CD4-positive, alpha-beta T cell (primary cell): Measurements from ENCODE around the gene CDC42SE2. TPM values are rescaled to one million over a fixed set of nuclear protein-coding genes. Genes with fewer than 3 reads are reported as not detected.

Experiments used
- ATAC-seq: fragments of 200-7000 bp; cut with Tn5 transposase; one replicate; pipeline ENCODE4 v1.10.0; 2022; ENCODE audit warnings: mild to moderate bottlenecking; ENCODE audit not compliant: poor library complexity
- CTCF ChIA-PET: fragments of 350-600 bp; sonication (Branson Sonifier 250); formaldehyde crosslinking; loops from one replicate; lab custom pipeline; 2021; ENCODE audit warnings: antibody characterized with exemption, inconsistent platforms; lab: Charles Lee
- POLR2A ChIA-PET: fragments of 350-600 bp; sonication (Branson Sonifier 250); formaldehyde crosslinking; loops from one replicate; lab custom pipeline; 2021; ENCODE audit warnings: antibody characterized with exemption, inconsistent platforms; lab: Charles Lee
- DNase-seq, 14 experiments: peaks; one replicate each; pipeline ENCODE4 v3.0.0-alpha.2; 2013 to 2020; ENCODE audit warnings: mixed read lengths in 2 of 14
- H3K27ac ChIP-seq, 2 donors: one replicate each; pipeline versions ENCODE4 v1.5.1 to v1.7.0; 2013; ENCODE audit warnings: low read length in 2 of 2, low read depth in 1 of 2, mild to moderate bottlenecking in 1 of 2
- H3K27me3 ChIP-seq, 2 experiments: 1 replicate in 1 of 2; 2 replicates in 1 of 2; pipeline versions ENCODE4 v1.6.1 to v1.7.0; 2013; ENCODE audit warnings: low read length in 2 of 2, control low read depth in 1 of 2, mild to moderate bottlenecking in 1 of 2, moderate library complexity in 1 of 2; ENCODE audit not compliant: insufficient read depth in 2 of 2, control insufficient read depth in 1 of 2
- H3K36me3 ChIP-seq: one replicate; pipeline ENCODE4 v1.6.1; 2013; ENCODE audit warnings: low read length, control low read depth; ENCODE audit not compliant: insufficient read depth
- H3K4me1 ChIP-seq: one replicate; pipeline ENCODE4 v1.6.1; 2013; ENCODE audit warnings: low read length, control low read depth; ENCODE audit not compliant: insufficient read depth
- H3K4me3 ChIP-seq: one replicate; pipeline ENCODE4 v1.5.1; 2013; ENCODE audit warnings: mild to moderate bottlenecking, low read length, moderate library complexity
- H3K9me3 ChIP-seq, 2 experiments: 1 replicate in 1 of 2; 2 replicates in 1 of 2; pipeline versions ENCODE4 v1.6.1 to v1.7.0; 2013; ENCODE audit warnings: low read length in 2 of 2, mild to moderate bottlenecking in 2 of 2, control low read depth in 1 of 2, moderate library complexity in 1 of 2; ENCODE audit not compliant: control insufficient read depth in 1 of 2, insufficient read depth in 1 of 2
- H3K27ac Mint-ChIP-seq: one replicate; pipeline ENCODE4 v1.8.0; 2020; ENCODE audit warnings: mixed read lengths
- H3K27me3 Mint-ChIP-seq: one replicate; pipeline ENCODE4 v1.8.0; 2021; ENCODE audit warnings: mixed read lengths
- H3K36me3 Mint-ChIP-seq: one replicate; pipeline ENCODE4 v1.8.0; 2021; ENCODE audit warnings: low read depth, mixed read lengths
- H3K4me1 Mint-ChIP-seq: one replicate; pipeline ENCODE4 v1.8.0; 2021; ENCODE audit warnings: low read depth, mixed read lengths
- H3K4me3 Mint-ChIP-seq: one replicate; pipeline ENCODE4 v1.8.0; 2020; ENCODE audit warnings: mild to moderate bottlenecking, mixed read lengths
- H3K9me3 Mint-ChIP-seq: one replicate; pipeline ENCODE4 v1.8.0; 2020; ENCODE audit warnings: mixed read lengths
- CTCF ChIP-seq: fragments of 200-600 bp; IDR thresholded peaks from one replicate; pipeline ENCODE4 v1.8.0; 2022; ENCODE audit warnings: antibody characterized with exemption, mild to moderate bottlenecking
- intact Hi-C, 2 experiments: fragments of 100-400 bp; cut with DNase I in 1 of 2; cut with micrococcal nuclease in 1 of 2; formaldehyde crosslinking; loops; one replicate each; pipeline versions ENCODE4 v1.15.1 to v1.9.0; 2023 to 2025; cut with DNase I, micrococcal nuclease
- total RNA-seq, 174 experiments: library from RNA in 2 of 174; stranded (reverse) in 2 of 174; gene quantifications; one replicate each; pipeline ENCODE4 v1.2.3 and lab custom pipeline; 2021 to 2026

CDC42SE2 gene
- total RNA-seq, 2 experiments from 2014 or later: 218 to 230 TPM

GRCh38 chr5:131272307-131272706, 8.5 kb downstream of the CDC42SE2 start:
- H3K27ac Mint-ChIP-seq: peak overlapping the region; percentile 85
- ChIA-PET CTCF (interaction anchor here (0.8 to 1.7 kb wide), 3 partner anchors 9 to 91 kb away, joined by 3 to 4 read pairs (median 4); no protein-coding TSS in a partner anchor), POLR2A (interaction anchor here (0.6 to 16.0 kb wide), 22 partner anchors 5 to 144 kb away, joined by 3 to 395 read pairs (median 4); partner anchors contain the start of genes CDC42SE2 and HINT1)
- Histone ChIP-seq H3K27ac (peak overlapping the region; percentile 75 to 87), H3K9me3 (no peaks in the 10 kb centered on the region), H3K27me3 (no peaks in the 10 kb centered on the region), H3K36me3 (peaks cover 12% of the 10 kb centered on the region), H3K4me1 (peaks cover 70% of the 10 kb centered on the region), H3K4me3 (peak overlapping the region; percentile 46)
- TF ChIP-seq CTCF: no peak
- no peaks in the 10 kb centered on the region for H3K27me3 Mint-ChIP-seq
- intact Hi-C loops: loop anchor here in 1 of 2 experiments (1.0 to 2.0 kb wide), 2 partner anchors 9 to 16 kb away; no protein-coding TSS in a partner anchor
- ATAC-seq (peak; percentile 32), DNase-seq (peak in 3 of 14 experiments; percentile 38 to 70 (median 49))
- peak overlapping the region; percentile 81 for H3K4me3 Mint-ChIP-seq
- H3K9me3 Mint-ChIP-seq: no peaks in the 10 kb centered on the region
- H3K36me3 Mint-ChIP-seq: peaks cover 40% of the 10 kb centered on the region
- H3K4me1 Mint-ChIP-seq: peaks cover 62% of the 10 kb centered on the region

- peaks cover 74% of the 10 kb centered on the region for H3K4me1 ChIP-seq
- peaks cover 12% of the 10 kb centered on the region for H3K36me3 ChIP-seq
- H3K9me3 Mint-ChIP-seq: no peaks in the 10 kb centered on the region
- peak overlapping the region; percentile 81 for H3K4me3 Mint-ChIP-seq
- peak overlapping the region; percentile 46 for H3K4me3 ChIP-seq
- DNase-seq (peak in 3 of 14 experiments; percentile 78 to 87 (median 84)), ATAC-seq (peak; percentile 65)
- POLR2A ChIA-PET: interaction anchor here (0.6 to 16.0 kb wide), 23 partner anchors 5 to 144 kb away, joined by 3 to 395 read pairs (median 4); partner anchors contain the start of genes CDC42SE2 and HINT1
- H3K27ac Mint-ChIP-seq: peak overlapping the region; percentile 85
- peaks cover 63% of the 10 kb centered on the region for H3K4me1 Mint-ChIP-seq
- no peaks in the 10 kb centered on the region for H3K27me3 Mint-ChIP-seq
- H3K9me3 ChIP-seq: no peaks in the 10 kb centered on the region
- no peak for TF ChIP-seq CTCF
- CTCF ChIA-PET: interaction anchor here (0.8 to 1.7 kb wide), 3 partner anchors 9 to 91 kb away, joined by 3 to 4 read pairs (median 4); no protein-coding TSS in a partner anchor
- H3K27ac ChIP-seq: peak overlapping the region; percentile 75 to 87
- intact Hi-C loops: loop anchor here in 1 of 2 experiments (1.0 to 2.0 kb wide), 2 partner anchors 9 to 16 kb away; no protein-coding TSS in a partner anchor
- no peaks in the 10 kb centered on the region for H3K27me3 ChIP-seq
- H3K36me3 Mint-ChIP-seq: peaks cover 41% of the 10 kb centered on the region
Measured at GRCh38 chr5:131272724-131273123, 8.9 kb downstream of the CDC42SE2 start.

GRCh38 chr5:131274326-131275063, 10.6 kb downstream of the CDC42SE2 start:
- Mint-ChIP-seq H3K27me3 (no peaks in the 10 kb centered on the region), H3K9me3 (no peaks in the 10 kb centered on the region), H3K27ac (peak overlapping the region; percentile 83), H3K4me3 (peak overlapping the region; percentile 78), H3K4me1 (peaks cover 71% of the 10 kb centered on the region), H3K36me3 (peaks cover 57% of the 10 kb centered on the region)
- intact Hi-C loops: no loop called here
- peaks cover 10% of the 10 kb centered on the region for H3K36me3 ChIP-seq
- ChIA-PET CTCF (interaction anchor here (1.9 kb wide), 1 partner anchor 9 kb away, joined by 12 read pairs; no protein-coding TSS in a partner anchor), POLR2A (interaction anchor here (0.6 to 16.0 kb wide), 6 partner anchors 7 to 104 kb away, joined by 3 to 395 read pairs (median 5); partner anchors contain the start of gene CDC42SE2)
- peak overlapping the region; percentile 24 for H3K4me3 ChIP-seq
- ATAC-seq: peak; percentile 15
- H3K9me3 ChIP-seq: no peaks in the 10 kb centered on the region
- no peaks in the 10 kb centered on the region for H3K27me3 ChIP-seq
- H3K4me1 ChIP-seq: peaks cover 72% of the 10 kb centered on the region
- DNase-seq: peak in 2 of 14 experiments; percentile 43 to 47
- H3K27ac ChIP-seq: peak overlapping the region; percentile 44 to 70
- TF ChIP-seq CTCF: no peak
